ENCODE results near the gene PCSK7.

PCSK7 gene

GRCh38 chr11:117230286-117230961 is 1.4 kb downstream of the PCSK7 start:
- no peak for DNase-seq

- no peak for DNase-seq
Observed at GRCh38 chr11:117229931-117230285, 2.0 kb downstream of the PCSK7 start.

- no peak for DNase-seq
Observed at GRCh38 chr11:117229411-117229810, 2.5 kb downstream of the PCSK7 start.

GRCh38 chr11:117228091-117228490 is 3.8 kb downstream of the PCSK7 start:
- DNase-seq, result no peak

GRCh38 chr11:117226388-117227385 is 5.2 kb downstream of the PCSK7 start:
- peak; percentile 95 for DNase-seq

GRCh38 chr11:117225553-117226170 is 6.2 kb downstream of the PCSK7 start:
- DNase-seq, result no peak

GRCh38 chr11:117223741-117224689 is 7.9 kb downstream of the PCSK7 start:
- DNase-seq, result peak; percentile 84

- no peak for DNase-seq
Observed at GRCh38 chr11:117222991-117223740, 8.7 kb downstream of the PCSK7 start.

GRCh38 chr11:117221775-117222517 is 9.9 kb downstream of the PCSK7 start:
- peak; percentile 51 for DNase-seq

- no peak for DNase-seq
Observed at GRCh38 chr11:117220999-117221774, 10.7 kb downstream of the PCSK7 start.

GRCh38 chr11:117220568-117220967 is 11.3 kb downstream of the PCSK7 start:
- no peak for DNase-seq

GRCh38 chr11:117219995-117220394 is 11.9 kb downstream of the PCSK7 start:
- DNase-seq, result peak; percentile 75

- DNase-seq, result no peak
Observed at GRCh38 chr11:117219455-117219854, 12.4 kb downstream of the PCSK7 start.

- no peak for DNase-seq
Observed at GRCh38 chr11:117219001-117219400, 12.9 kb downstream of the PCSK7 start.

GRCh38 chr11:117218133-117218915 is 13.5 kb downstream of the PCSK7 start:
- no peak for DNase-seq

GRCh38 chr11:117217141-117218084 is 14.5 kb downstream of the PCSK7 start:
- DNase-seq, result no peak

GRCh38 chr11:117214404-117215110 is 17.3 kb downstream of the PCSK7 start:
- no peak for DNase-seq
